ENCODE data around the gene CTXN3.

The CTXN3 gene

DNA sequence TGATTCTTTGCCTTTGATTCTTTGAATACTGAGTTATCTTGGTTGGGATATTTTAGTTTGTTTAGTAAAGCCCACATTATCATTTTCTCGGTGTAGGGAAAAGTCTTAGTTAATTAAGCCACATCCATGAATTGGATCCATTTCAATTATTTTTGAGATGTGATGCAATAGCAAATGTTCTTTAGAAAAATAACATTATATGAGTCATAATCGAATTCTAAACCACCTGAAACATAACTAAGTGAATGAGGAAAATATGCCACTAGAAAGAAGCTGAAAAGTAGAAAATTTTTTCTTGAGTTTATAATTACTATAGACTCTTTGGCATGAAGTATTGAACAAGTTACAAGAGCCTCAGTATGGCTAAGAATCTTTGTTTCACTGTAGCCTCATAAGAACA is 36.8 kb downstream of the CTXN3 start:
- no peaks in the 10 kb centered on the region for H3K27me3 ChIP-seq (ENCODE audit: insufficient read depth, low read length, poor library complexity)
- H3K9me3 ChIP-seq (ENCODE audit: insufficient read depth, low read length, severe bottlenecking), result no peaks in the 10 kb centered on the region
- no peak overlapping the region for H3K27ac ChIP-seq (ENCODE audit: low read length)
- ATAC-seq (ENCODE audit: insufficient read depth, low read depth) (no peak), DNase-seq (no peak)
- no peak overlapping the region for H3K4me3 ChIP-seq (ENCODE audit: low read depth in 1 of 2, low read length in 2 of 2)
- H3K4me2 ChIP-seq (ENCODE audit: insufficient read depth, low read length), result no peak overlapping the region
- H3K4me1 ChIP-seq (ENCODE audit: insufficient read depth, low read length), result no peaks in the 10 kb centered on the region
- no peaks in the 10 kb centered on the region for H3K36me3 ChIP-seq (ENCODE audit: insufficient read depth, low read length)
- H3K79me2 ChIP-seq (ENCODE audit: insufficient read depth, low read length), result no peaks in the 10 kb centered on the region
- H2AFZ ChIP-seq (ENCODE audit: low read depth, low read length), result no peak overlapping the region
- TF ChIP-seq, protein P1, sequence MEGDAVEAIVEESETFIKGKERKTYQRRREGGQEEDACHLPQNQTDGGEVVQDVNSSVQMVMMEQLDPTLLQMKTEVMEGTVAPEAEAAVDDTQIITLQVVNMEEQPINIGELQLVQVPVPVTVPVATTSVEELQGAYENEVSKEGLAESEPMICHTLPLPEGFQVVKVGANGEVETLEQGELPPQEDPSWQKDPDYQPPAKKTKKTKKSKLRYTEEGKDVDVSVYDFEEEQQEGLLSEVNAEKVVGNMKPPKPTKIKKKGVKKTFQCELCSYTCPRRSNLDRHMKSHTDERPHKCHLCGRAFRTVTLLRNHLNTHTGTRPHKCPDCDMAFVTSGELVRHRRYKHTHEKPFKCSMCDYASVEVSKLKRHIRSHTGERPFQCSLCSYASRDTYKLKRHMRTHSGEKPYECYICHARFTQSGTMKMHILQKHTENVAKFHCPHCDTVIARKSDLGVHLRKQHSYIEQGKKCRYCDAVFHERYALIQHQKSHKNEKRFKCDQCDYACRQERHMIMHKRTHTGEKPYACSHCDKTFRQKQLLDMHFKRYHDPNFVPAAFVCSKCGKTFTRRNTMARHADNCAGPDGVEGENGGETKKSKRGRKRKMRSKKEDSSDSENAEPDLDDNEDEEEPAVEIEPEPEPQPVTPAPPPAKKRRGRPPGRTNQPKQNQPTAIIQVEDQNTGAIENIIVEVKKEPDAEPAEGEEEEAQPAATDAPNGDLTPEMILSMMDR (IDR thresholded peaks at IDR 0.05; ENCODE audit: borderline replicate concordance, extremely low read depth, low read length, poor library complexity, severe bottlenecking), result no peak
- no peak for TF ChIP-seq EZH2 (IDR thresholded peaks at IDR 0.05; ENCODE audit: borderline replicate concordance, low read depth, low read length, severe bottlenecking)
- H4K20me1 ChIP-seq (ENCODE audit: insufficient read depth, low read length), result no peaks in the 10 kb centered on the region
- no peak overlapping the region for H3K9ac ChIP-seq (ENCODE audit: low read depth, low read length)

DNA sequence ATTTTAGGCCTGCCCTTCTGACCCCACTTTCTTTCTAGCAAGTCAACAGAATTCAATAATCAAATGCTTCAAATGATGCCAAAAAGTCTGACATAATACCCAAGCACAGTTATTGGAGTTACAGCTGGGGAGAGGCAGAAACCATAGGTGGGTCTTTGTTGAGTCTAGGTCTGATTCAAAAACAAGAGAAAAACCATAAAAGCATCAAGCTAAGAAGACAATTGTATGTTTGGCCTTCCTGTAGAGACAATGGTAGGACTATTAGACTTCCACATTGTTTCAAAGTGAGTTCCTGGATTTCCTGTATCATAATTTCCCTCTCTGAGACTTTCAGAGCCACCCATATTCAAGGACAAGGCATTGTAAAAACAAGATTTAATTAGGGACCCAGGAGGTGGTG is 37.5 kb downstream of the CTXN3 start:
- Histone ChIP-seq H3K36me3 (ENCODE audit: insufficient read depth, low read length) (no peaks in the 10 kb centered on the region), H3K9me3 (ENCODE audit: insufficient read depth, low read length, severe bottlenecking) (no peaks in the 10 kb centered on the region), H3K79me2 (ENCODE audit: insufficient read depth, low read length) (no peaks in the 10 kb centered on the region), H4K20me1 (ENCODE audit: insufficient read depth, low read length) (no peaks in the 10 kb centered on the region), H3K4me1 (ENCODE audit: insufficient read depth, low read length) (no peaks in the 10 kb centered on the region), H3K4me2 (ENCODE audit: insufficient read depth, low read length) (no peak overlapping the region), H3K4me3 (ENCODE audit: low read depth in 1 of 2, low read length in 2 of 2) (no peak overlapping the region), H3K9ac (ENCODE audit: low read depth, low read length) (no peak overlapping the region), H2AFZ (ENCODE audit: low read depth, low read length) (no peak overlapping the region), H3K27ac (ENCODE audit: low read length) (no peak overlapping the region), H3K27me3 (ENCODE audit: insufficient read depth, low read length, poor library complexity) (no peaks in the 10 kb centered on the region)
- ATAC-seq (ENCODE audit: insufficient read depth, low read depth) (no peak), DNase-seq (no peak)
- TF ChIP-seq EZH2 (IDR thresholded peaks at IDR 0.05; ENCODE audit: borderline replicate concordance, low read depth, low read length, severe bottlenecking), result no peak
- TF ChIP-seq, protein P1 (IDR thresholded peaks at IDR 0.05; ENCODE audit: borderline replicate concordance, extremely low read depth, low read length, poor library complexity, severe bottlenecking), result no peak

DNA sequence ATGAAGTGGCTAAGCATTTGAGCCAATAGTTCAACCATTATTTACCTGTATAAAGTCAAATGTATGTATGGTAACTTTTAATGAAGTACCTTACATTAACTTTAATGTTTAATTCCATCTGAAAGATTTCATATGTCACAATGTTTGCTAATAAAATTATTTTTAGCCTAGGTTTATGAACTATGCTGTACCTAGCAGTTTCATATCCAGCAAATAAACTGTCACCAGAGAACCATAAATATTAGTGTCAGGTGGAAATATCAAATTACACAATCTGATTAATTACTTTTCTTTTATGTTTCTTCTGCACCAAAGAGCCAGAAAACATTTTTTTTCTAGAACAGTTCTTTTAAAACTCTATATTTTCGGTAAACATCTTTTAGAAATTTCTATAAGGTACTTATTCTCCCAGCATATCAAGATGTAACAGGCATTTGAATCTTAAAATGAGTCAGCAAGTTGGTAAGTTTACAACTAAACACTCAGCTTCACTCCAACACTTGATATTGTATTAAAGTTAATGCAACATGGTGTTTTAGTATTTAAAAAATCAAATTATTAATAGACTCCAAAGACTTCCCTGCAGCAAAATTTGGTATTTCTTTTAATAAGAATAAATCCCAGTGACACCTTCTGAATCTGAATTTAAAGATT is 45.8 kb downstream of the CTXN3 start:
- H3K4me1 ChIP-seq (ENCODE audit: insufficient read depth, low read length), result no peaks in the 10 kb centered on the region
- no peak for DNase-seq
- TF ChIP-seq, protein P1 (IDR thresholded peaks at IDR 0.05; ENCODE audit: borderline replicate concordance, extremely low read depth, low read length, poor library complexity, severe bottlenecking), result no peak
- no peak for TF ChIP-seq EZH2 (IDR thresholded peaks at IDR 0.05; ENCODE audit: borderline replicate concordance, low read depth, low read length, severe bottlenecking)
- no peak for ATAC-seq (ENCODE audit: insufficient read depth, low read depth)
- no peaks in the 10 kb centered on the region for H3K9me3 ChIP-seq (ENCODE audit: insufficient read depth, low read length, severe bottlenecking)
- no peaks in the 10 kb centered on the region for H3K27me3 ChIP-seq (ENCODE audit: insufficient read depth, low read length, poor library complexity)
- no peak overlapping the region for H3K9ac ChIP-seq (ENCODE audit: low read depth, low read length)
- no peaks in the 10 kb centered on the region for H4K20me1 ChIP-seq (ENCODE audit: insufficient read depth, low read length)
- no peak overlapping the region for H3K4me2 ChIP-seq (ENCODE audit: insufficient read depth, low read length)
- H3K36me3 ChIP-seq (ENCODE audit: insufficient read depth, low read length), result no peaks in the 10 kb centered on the region
- H2AFZ ChIP-seq (ENCODE audit: low read depth, low read length), result no peak overlapping the region
- no peak overlapping the region for H3K4me3 ChIP-seq (ENCODE audit: low read depth in 1 of 2, low read length in 2 of 2)
- H3K79me2 ChIP-seq (ENCODE audit: insufficient read depth, low read length), result no peaks in the 10 kb centered on the region
- no peak overlapping the region for H3K27ac ChIP-seq (ENCODE audit: low read length)
